NOMO-1 treated with dmso at 0.1 percent for 144 hours (cell line): ENCODE results near the gene IGFBP6.

Experiments
- DNase-seq: peaks from one replicate; lab custom pipeline; 2025; ENCODE audit not compliant: unreplicated experiment; lab: John Stamatoyannopoulos, UW

IGFBP6 gene

GRCh38 chr12:53097564-53098353 lies at the start of gene IGFBP6:
Gene IGFBP6 (plus strand): TSS chr12:53097667. CDS start chr12:53097718, 51 bp downstream.
- no peak for DNase-seq

GRCh38 chr12:53048033-53048779 lies 49.3 kb upstream of the IGFBP6 start:
- DNase-seq = no peak

GRCh38 chr12:53048780-53049401 lies 48.6 kb upstream of the IGFBP6 start:
- no peak for DNase-seq

GRCh38 chr12:53049571-53050318 lies 47.7 kb upstream of the IGFBP6 start, which contains the start of gene TNS2:
Gene TNS2 (plus strand): TSS chr12:53050065. CDS start chr12:53050186, 121 bp downstream.
- DNase-seq = no peak

GRCh38 chr12:53050426-53051057 lies 46.9 kb upstream of the IGFBP6 start:
- DNase-seq = no peak

- DNase-seq = no peak
Measured at GRCh38 chr12:53051058-53051880, 46.2 kb upstream of the IGFBP6 start.

GRCh38 chr12:53051881-53052412 lies 45.5 kb upstream of the IGFBP6 start:
- DNase-seq = no peak

- no peak for DNase-seq
Measured at GRCh38 chr12:53052419-53053217, 44.8 kb upstream of the IGFBP6 start.

- DNase-seq = no peak
Measured at GRCh38 chr12:53053218-53054111, 44.0 kb upstream of the IGFBP6 start.

GRCh38 chr12:53054112-53054878 lies 43.2 kb upstream of the IGFBP6 start:
- DNase-seq = peak; percentile 88

- no peak for DNase-seq
Measured at GRCh38 chr12:53055471-53056266, 41.8 kb upstream of the IGFBP6 start.

GRCh38 chr12:53056296-53056695 lies 41.2 kb upstream of the IGFBP6 start:
- DNase-seq = no peak

GRCh38 chr12:53056901-53057300 lies 40.6 kb upstream of the IGFBP6 start:
- no peak for DNase-seq

- DNase-seq = no peak
Measured at GRCh38 chr12:53057816-53058500, 39.5 kb upstream of the IGFBP6 start.

GRCh38 chr12:53058674-53059433 lies 38.6 kb upstream of the IGFBP6 start:
- no peak for DNase-seq
